GM04503 (cell line): ENCODE data around the gene ENO4.

ENCODE experiments used
- DNase-seq: peaks from one replicate; pipeline ENCODE4 v3.0.0-alpha.2; 2012; ENCODE audit warnings: low read depth

ENO4 gene

GRCh38 chr10:116849248-116850057, at the start of gene ENO4:
TSS of gene ENO4 (plus strand) at chr10:116849499. CDS start at chr10:116849567, 68 bp downstream.
- DNase-seq, result peak; percentile 23

- no peak for DNase-seq
Measured at GRCh38 chr10:116800286-116800929, 48.9 kb upstream of the ENO4 start.

GRCh38 chr10:116801658-116802057, 47.6 kb upstream of the ENO4 start:
- no peak for DNase-seq

- DNase-seq, result no peak
Measured at GRCh38 chr10:116802474-116802873, 46.8 kb upstream of the ENO4 start.

GRCh38 chr10:116802876-116803275, 46.4 kb upstream of the ENO4 start:
- no peak for DNase-seq

- no peak for DNase-seq
Measured at GRCh38 chr10:116803451-116804249, 45.6 kb upstream of the ENO4 start.

- DNase-seq, result no peak
Measured at GRCh38 chr10:116808706-116809105, 40.6 kb upstream of the ENO4 start.

- no peak for DNase-seq
Measured at GRCh38 chr10:116809483-116810119, 39.7 kb upstream of the ENO4 start.

- DNase-seq, result no peak
Measured at GRCh38 chr10:116810120-116810500, 39.2 kb upstream of the ENO4 start.

- DNase-seq, result no peak
Measured at GRCh38 chr10:116810895-116811294, 38.4 kb upstream of the ENO4 start.

GRCh38 chr10:116811691-116812090, 37.6 kb upstream of the ENO4 start:
- DNase-seq, result no peak

GRCh38 chr10:116815641-116816415, 33.5 kb upstream of the ENO4 start:
- DNase-seq, result peak; percentile 17

- no peak for DNase-seq
Measured at GRCh38 chr10:116817178-116817577, 32.1 kb upstream of the ENO4 start.

- no peak for DNase-seq
Measured at GRCh38 chr10:116817780-116818343, 31.4 kb upstream of the ENO4 start.

GRCh38 chr10:116819999-116820677, 29.2 kb upstream of the ENO4 start:
- DNase-seq, result no peak

GRCh38 chr10:116825901-116826300, 23.4 kb upstream of the ENO4 start:
- DNase-seq, result no peak

- DNase-seq, result peak; percentile 17
Measured at GRCh38 chr10:116826803-116827202, 22.5 kb upstream of the ENO4 start.

GRCh38 chr10:116827214-116827671, 22.1 kb upstream of the ENO4 start:
- no peak for DNase-seq

- DNase-seq, result no peak
Measured at GRCh38 chr10:116828116-116828515, 21.2 kb upstream of the ENO4 start.

- no peak for DNase-seq
Measured at GRCh38 chr10:116829711-116830110, 19.6 kb upstream of the ENO4 start.
